ENCODE results near the gene MAPK8IP1. TPM values are rescaled to one million over a fixed set of nuclear protein-coding genes. Genes with fewer than 3 reads are reported as not detected.

Gene MAPK8IP1
- total and polyA plus RNA-seq, 12 donors, result 2.6 to 8.0 (median 6.5) TPM

DNA sequence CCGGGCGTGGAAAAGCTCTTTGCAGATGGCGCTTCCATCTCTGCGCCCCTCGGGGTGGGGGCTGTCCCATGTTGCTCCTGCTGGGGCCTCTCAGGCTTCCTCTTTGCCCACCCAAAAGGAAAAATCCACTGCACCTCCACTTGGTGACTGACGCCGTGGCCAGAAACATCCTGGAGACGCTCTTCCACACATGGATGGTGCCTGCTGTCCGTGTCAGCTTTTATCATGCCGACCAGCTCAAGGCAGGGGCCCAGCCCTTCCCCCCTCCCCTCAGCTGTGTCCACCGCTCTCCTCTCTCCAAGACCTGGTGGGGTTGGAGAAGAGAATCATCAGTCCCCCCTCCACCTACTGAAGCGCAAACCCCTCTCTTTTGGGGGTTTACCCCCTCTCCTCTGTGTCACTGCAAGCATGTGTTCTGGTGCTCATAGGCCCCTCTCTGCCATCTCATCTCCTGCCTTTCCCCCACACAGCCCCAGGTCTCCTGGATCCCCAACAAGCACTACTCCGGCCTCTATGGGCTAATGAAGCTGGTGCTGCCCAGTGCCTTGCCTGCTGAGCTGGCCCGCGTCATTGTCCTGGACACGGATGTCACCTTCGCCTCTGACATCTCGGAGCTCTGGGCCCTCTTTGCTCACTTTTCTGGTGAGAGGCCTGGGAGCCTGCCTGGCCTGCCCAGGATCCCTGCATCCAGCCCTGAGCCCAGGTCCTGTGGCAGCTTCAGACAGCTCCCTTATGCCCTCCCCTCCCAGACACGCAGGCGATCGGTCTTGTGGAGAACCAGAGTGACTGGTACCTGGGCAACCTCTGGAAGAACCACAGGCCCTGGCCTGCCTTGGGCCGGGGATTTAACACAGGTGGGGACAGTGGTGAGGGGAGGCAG, 38.8 kb downstream of the MAPK8IP1 start:
- H3K27me3 ChIP-seq, result peaks cover 0 to 34% (median 27%) of the 10 kb centered on the region in 7 donors

DNA sequence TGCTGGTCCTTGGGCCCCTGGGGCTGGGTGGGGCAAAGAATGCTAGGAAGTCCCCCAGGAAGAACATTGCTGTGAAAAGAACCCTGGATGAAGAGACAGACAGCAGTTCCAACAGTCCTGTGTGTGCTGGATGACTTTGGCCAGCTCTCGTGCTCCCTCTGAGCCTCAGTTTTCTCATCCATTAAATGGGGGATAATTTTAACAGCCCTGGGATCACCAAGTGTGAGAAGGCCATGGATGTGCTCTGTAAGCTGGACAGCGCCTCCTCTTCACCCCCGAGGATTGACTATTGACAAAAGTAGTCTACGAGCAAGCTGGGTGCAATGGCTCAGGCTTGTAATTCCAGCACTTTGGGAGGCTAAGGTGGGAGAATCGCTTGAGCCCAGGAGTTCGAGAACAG, 39.5 kb downstream of the MAPK8IP1 start:
- Histone ChIP-seq H3K4me3 (no peak overlapping the region), H3K4me1 (peaks cover 2 to 35% (median 19%) of the 10 kb centered on the region in 9 donors), H3K9me3 (no peaks in the 10 kb centered on the region), H3K36me3 (no peaks in the 10 kb centered on the region), H3K27me3 (peaks cover 0 to 34% (median 27%) of the 10 kb centered on the region in 7 donors), H3K27ac (no peak overlapping the region)
- intact Hi-C loops (cut with DNase I), result no loop called here
- DNase-seq (no peak), ATAC-seq (no peak)
- TF ChIP-seq CTCF (IDR thresholded peaks at IDR 0.05), result no peak
- WGBS, 2 donors, result 89 to 90% methylated on average over 6 of the region's 6 CpGs

More for the DNA sequence above, 38.8 kb downstream of the MAPK8IP1 start:
- intact Hi-C loops (cut with DNase I), result no loop called here
- Histone ChIP-seq H3K27ac (no peak overlapping the region), H3K4me1 (peaks cover 4 to 37% (median 16%) of the 10 kb centered on the region in 9 donors), H3K4me3 (no peak overlapping the region), H3K36me3 (no peaks in the 10 kb centered on the region), H3K9me3 (no peaks in the 10 kb centered on the region)
- WGBS, 2 donors, result 77 to 83% methylated on average over 22 of the region's 22 CpGs
- TF ChIP-seq CTCF (IDR thresholded peaks at IDR 0.05), result no peak
- ATAC-seq (no peak), DNase-seq (no peak)

GRCh38 chr11:45925550-45925949, 40.1 kb downstream of the MAPK8IP1 start:
- no peak for TF ChIP-seq CTCF (IDR thresholded peaks at IDR 0.05)
- ATAC-seq (no peak), DNase-seq (no peak)
- 87 to 90% methylated on average over 3 of the region's 3 CpGs for WGBS, 2 donors
- H3K9me3 ChIP-seq, result no peaks in the 10 kb centered on the region
- H3K27ac ChIP-seq, result no peak overlapping the region
- intact Hi-C loops (cut with DNase I), result no loop called here
- peaks cover 0 to 34% (median 27%) of the 10 kb centered on the region in 7 donors for H3K27me3 ChIP-seq
- H3K36me3 ChIP-seq, result no peaks in the 10 kb centered on the region
- no peak overlapping the region for H3K4me3 ChIP-seq
- H3K4me1 ChIP-seq, result peaks cover 2 to 35% (median 25%) of the 10 kb centered on the region in 9 donors

GRCh38 chr11:45926001-45926401, 40.5 kb downstream of the MAPK8IP1 start:
- TF ChIP-seq CTCF (IDR thresholded peaks at IDR 0.05), result no peak
- peaks cover 0 to 2% (median 0%) of the 10 kb centered on the region in 9 donors for H3K36me3 ChIP-seq
- no peaks in the 10 kb centered on the region for H3K9me3 ChIP-seq
- peaks cover 0 to 34% (median 27%) of the 10 kb centered on the region in 7 donors for H3K27me3 ChIP-seq
- H3K27ac ChIP-seq, result no peak overlapping the region
- intact Hi-C loops (cut with DNase I), result no loop called here
- H3K4me1 ChIP-seq, result peaks cover 2 to 35% (median 25%) of the 10 kb centered on the region in 9 donors
- 53% methylated on average over 12 of the region's 12 CpGs for WGBS, 2 donors
- H3K4me3 ChIP-seq, result no peak overlapping the region
- ATAC-seq (no peak), DNase-seq (no peak)

Measured in heart right ventricle (tissue), 16 donors.